SK-N-SH (cell line): ENCODE results near the gene NUDT19. TPM values are rescaled to one million over a fixed set of nuclear protein-coding genes. Genes with fewer than 3 reads are reported as not detected.

ENCODE experiments used
- CTCF ChIA-PET: fragments of 300-600, 350-600 bp; formaldehyde crosslinking; extraction: SDS; loops from one replicate; lab custom pipeline; 2021; lab: Yijun Ruan, JAX
- POLR2A ChIA-PET: fragments of 350-600 bp; sonication (Branson Sonifier 250); formaldehyde crosslinking; extraction: SDS; loops from one replicate; lab custom pipeline; 2020; ENCODE audit warnings: antibody characterized with exemption, inconsistent platforms; lab: Yijun Ruan, JAX
- DNase-seq: peaks from one replicate; pipeline ENCODE4 v3.0.0; 2012
- H2AFZ ChIP-seq: fragments of 200-600 bp; sonication (generic); 2 replicates; pipeline ENCODE4 v1.8.1; 2016; ENCODE audit warnings: antibody characterized with exemption, mild to moderate bottlenecking, low read depth
- H3F3A ChIP-seq: fragments of 200-600 bp; sonication (generic); replicated peaks from 2 replicates; pipeline ENCODE3; 2016; ENCODE audit warnings: antibody characterized with exemption, mild to moderate bottlenecking; ENCODE audit not compliant: insufficient read depth
- H3K27ac ChIP-seq, 2 experiments: fragments of 200-500 bp in 1 of 2; fragments of 200-600 bp in 1 of 2; sonication (Bioruptor generic) in 1 of 2; sonication (generic), shearing (Covaris generic) in 1 of 2; 2 replicates each; pipeline versions ENCODE4 v1.5.1 to v1.6.1; 2014 to 2016; ENCODE audit warnings: low read depth in 2 of 2, inconsistent platforms in 1 of 2, low read length in 1 of 2, mild to moderate bottlenecking in 1 of 2, mixed read lengths in 1 of 2
- H3K27me3 ChIP-seq: fragments of 200-600 bp; sonication (generic), shearing (Covaris generic); 2 replicates; pipeline ENCODE4 v1.6.1; 2016; ENCODE audit warnings: mixed run types; ENCODE audit not compliant: insufficient read depth
- H3K36me3 ChIP-seq, 2 experiments: fragments of 200-500 bp in 1 of 2; fragments of 200-600 bp in 1 of 2; sonication (Bioruptor generic) in 1 of 2; sonication (generic) in 1 of 2; replicated peaks in 1 of 2; 2 replicates each; pipeline versions ENCODE3 to v1.5.1; 2014 to 2016; ENCODE audit warnings: low read length in 1 of 2, mild to moderate bottlenecking in 1 of 2; ENCODE audit not compliant: insufficient read depth in 2 of 2, control insufficient read depth in 1 of 2
- H3K4me1 ChIP-seq, 2 experiments: fragments of 200-500 bp in 1 of 2; fragments of 200-600 bp in 1 of 2; sonication (Bioruptor generic) in 1 of 2; sonication (generic), shearing (Covaris generic) in 1 of 2; 2 replicates each; pipeline versions ENCODE4 v1.5.1 to v1.6.1; 2014 to 2016; ENCODE audit warnings: low read depth in 1 of 2, low read length in 1 of 2, mixed run types in 1 of 2; ENCODE audit not compliant: insufficient read depth in 2 of 2, control insufficient read depth in 1 of 2
- H3K4me2 ChIP-seq: fragments of 200-600 bp; sonication (generic), shearing (Covaris generic); 2 replicates; pipeline ENCODE4 v1.6.1; 2017; ENCODE audit warnings: mixed run types
- H3K4me3 ChIP-seq, 2 experiments: fragments of 200-500 bp in 1 of 2; fragments of 200-600 bp in 1 of 2; sonication (Bioruptor generic) in 1 of 2; sonication (generic), shearing (Covaris generic) in 1 of 2; 2 replicates each; pipeline versions ENCODE4 v1.5.1 to v1.8.1; 2014 to 2016; ENCODE audit warnings: low read depth in 2 of 2, inconsistent platforms in 1 of 2, low read length in 1 of 2, mild to moderate bottlenecking in 1 of 2, mixed read lengths in 1 of 2, moderate library complexity in 1 of 2
- H3K79me2 ChIP-seq: fragments of 200-600 bp; sonication (generic); 2 replicates; pipeline ENCODE4 v1.8.1; 2017; ENCODE audit warnings: mild to moderate bottlenecking; ENCODE audit not compliant: insufficient read depth
- H3K9ac ChIP-seq: fragments of 200-600 bp; sonication (generic); 2 replicates; pipeline ENCODE4 v1.6.1; 2017; ENCODE audit warnings: mixed run types
- H3K9me2 ChIP-seq: fragments of 200-600 bp; sonication (generic); 2 replicates; pipeline ENCODE4 v1.6.1; 2017; ENCODE audit warnings: mixed run types
- H3K9me3 ChIP-seq: fragments of 200-600 bp; sonication (generic); 2 replicates; pipeline ENCODE4 v1.6.1; 2017; ENCODE audit warnings: mixed run types, mild to moderate bottlenecking, moderate library complexity
- H4K20me1 ChIP-seq: fragments of 200-600 bp; sonication (generic); 2 replicates; pipeline ENCODE4 v1.6.1; 2017; ENCODE audit warnings: mild to moderate bottlenecking, mixed run types; ENCODE audit not compliant: insufficient read depth
- CTCF ChIP-seq: fragments of 200-600 bp; sonication (generic); IDR thresholded peaks from 2 replicates; pipeline ENCODE4 v1.6.1; 2017; ENCODE audit warnings: antibody characterized with exemption, mild to moderate bottlenecking, moderate library complexity
- EP300 ChIP-seq, 2 experiments: IDR thresholded peaks; 2 replicates each; pipeline versions ENCODE4 v1.4.0 to v1.6.1; 2012; ENCODE audit warnings: borderline replicate concordance in 1 of 2, low read depth in 1 of 2, low read length in 1 of 2
- FOSL2 ChIP-seq: IDR thresholded peaks from 2 replicates; pipeline ENCODE4 v1.4.0; 2012; ENCODE audit warnings: low read depth, mild to moderate bottlenecking, moderate library complexity, borderline replicate concordance
- GATA2 ChIP-seq: sonication (generic); formaldehyde crosslinking; IDR thresholded peaks from 2 replicates; pipeline ENCODE4 v1.5.0; 2020; ENCODE audit warnings: mild to moderate bottlenecking, missing genetic modification reagents
- JUND ChIP-seq: IDR thresholded peaks from 2 replicates; pipeline ENCODE4 v1.4.0; 2012
- MEF2A ChIP-seq: IDR thresholded peaks from 2 replicates; pipeline ENCODE4 v1.4.0; 2012; ENCODE audit warnings: low read depth, borderline replicate concordance
- NFIC ChIP-seq: IDR thresholded peaks from 2 replicates; pipeline ENCODE4 v1.4.0; 2012; ENCODE audit warnings: borderline replicate concordance
- NRF1 ChIP-seq: IDR thresholded peaks from 2 replicates; pipeline ENCODE4 v1.6.1; 2012; ENCODE audit warnings: low read depth, mild to moderate bottlenecking, low read length
- POLR2AphosphoS5 ChIP-seq: IDR thresholded peaks from 2 replicates; pipeline ENCODE4 v1.6.1; 2012; ENCODE audit warnings: low read depth, low read length
- RXRA ChIP-seq: IDR thresholded peaks from 2 replicates; pipeline ENCODE4 v1.4.0; 2012; ENCODE audit warnings: low read depth, mild to moderate bottlenecking, borderline replicate concordance
- SIN3A ChIP-seq: IDR thresholded peaks from 2 replicates; pipeline ENCODE4 v1.6.1; 2012; ENCODE audit warnings: low read depth, mild to moderate bottlenecking, low read length, moderate library complexity, borderline replicate concordance
- TCF12 ChIP-seq: IDR thresholded peaks from 2 replicates; pipeline ENCODE4 v1.4.0; 2012
- TEAD4 ChIP-seq: IDR thresholded peaks from 2 replicates; pipeline ENCODE4 v1.4.0; 2012; ENCODE audit warnings: mild to moderate bottlenecking, borderline replicate concordance; ENCODE audit not compliant: insufficient read depth
- USF1 ChIP-seq: IDR thresholded peaks from 2 replicates; pipeline ENCODE4 v1.4.0; 2012; ENCODE audit warnings: low read depth, borderline replicate concordance
- ZBTB33 ChIP-seq: IDR thresholded peaks from 2 replicates; pipeline ENCODE4 v1.4.0; 2012; ENCODE audit warnings: low read depth, borderline replicate concordance
- WGBS: methylation state at CpG from one replicate; pipeline ENCODE4 v1.1.6; 2017; ENCODE audit warnings: low lambda C conversion rate; 5-methylcytosine and 5-hydroxymethylcytosine counted together
- polyA plus RNA-seq, 3 experiments: library from polyadenylated mRNA; depleted of rRNA; stranded (reverse); fragments of >200 nt; gene quantifications; 2 replicates each; pipeline ENCODE4 v1.2.3, GENCODE V29; 2012
- TF ChIP-seq, protein P1 (sequence below): fragments of 150-350 bp; IDR thresholded peaks from 2 replicates; pipeline ENCODE4 v1.6.1; 2017; ENCODE audit warnings: antibody characterized with exemption, low read length, low read depth, borderline replicate concordance
- TF ChIP-seq, protein P2 (sequence below): IDR thresholded peaks from 2 replicates; pipeline ENCODE4 v1.6.1; 2012; ENCODE audit warnings: mild to moderate bottlenecking, low read depth, low read length, moderate library complexity

Gene NUDT19
- polyA plus RNA-seq, 1 of the 3 experiments (the other 2 are of a cell fraction), result 6.2 TPM

GRCh38 chr19:32680986-32681385, 10.6 kb upstream of the NUDT19 start:
- no peak overlapping the region for H3K9ac ChIP-seq
- no peak overlapping the region for H2AFZ ChIP-seq
- TF ChIP-seq FOSL2 (no peak), CTCF (no peak), NFIC (no peak), SIN3A (no peak), RXRA (no peak), TEAD4 (no peak), USF1 (no peak), ZBTB33 (no peak), POLR2AphosphoS5 (no peak), NRF1 (no peak), EP300 (IDR thresholded peaks at IDR 0.05; ENCODE audit: borderline replicate concordance in 1 of 2, low read depth in 1 of 2, low read length in 1 of 2) (no peak), JUND (no peak), GATA2 (no peak), TCF12 (no peak), MEF2A (no peak)
- TF ChIP-seq, protein P1, sequence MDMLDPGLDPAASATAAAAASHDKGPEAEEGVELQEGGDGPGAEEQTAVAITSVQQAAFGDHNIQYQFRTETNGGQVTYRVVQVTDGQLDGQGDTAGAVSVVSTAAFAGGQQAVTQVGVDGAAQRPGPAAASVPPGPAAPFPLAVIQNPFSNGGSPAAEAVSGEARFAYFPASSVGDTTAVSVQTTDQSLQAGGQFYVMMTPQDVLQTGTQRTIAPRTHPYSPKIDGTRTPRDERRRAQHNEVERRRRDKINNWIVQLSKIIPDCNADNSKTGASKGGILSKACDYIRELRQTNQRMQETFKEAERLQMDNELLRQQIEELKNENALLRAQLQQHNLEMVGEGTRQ, result no peak
- TF ChIP-seq, protein P2, sequence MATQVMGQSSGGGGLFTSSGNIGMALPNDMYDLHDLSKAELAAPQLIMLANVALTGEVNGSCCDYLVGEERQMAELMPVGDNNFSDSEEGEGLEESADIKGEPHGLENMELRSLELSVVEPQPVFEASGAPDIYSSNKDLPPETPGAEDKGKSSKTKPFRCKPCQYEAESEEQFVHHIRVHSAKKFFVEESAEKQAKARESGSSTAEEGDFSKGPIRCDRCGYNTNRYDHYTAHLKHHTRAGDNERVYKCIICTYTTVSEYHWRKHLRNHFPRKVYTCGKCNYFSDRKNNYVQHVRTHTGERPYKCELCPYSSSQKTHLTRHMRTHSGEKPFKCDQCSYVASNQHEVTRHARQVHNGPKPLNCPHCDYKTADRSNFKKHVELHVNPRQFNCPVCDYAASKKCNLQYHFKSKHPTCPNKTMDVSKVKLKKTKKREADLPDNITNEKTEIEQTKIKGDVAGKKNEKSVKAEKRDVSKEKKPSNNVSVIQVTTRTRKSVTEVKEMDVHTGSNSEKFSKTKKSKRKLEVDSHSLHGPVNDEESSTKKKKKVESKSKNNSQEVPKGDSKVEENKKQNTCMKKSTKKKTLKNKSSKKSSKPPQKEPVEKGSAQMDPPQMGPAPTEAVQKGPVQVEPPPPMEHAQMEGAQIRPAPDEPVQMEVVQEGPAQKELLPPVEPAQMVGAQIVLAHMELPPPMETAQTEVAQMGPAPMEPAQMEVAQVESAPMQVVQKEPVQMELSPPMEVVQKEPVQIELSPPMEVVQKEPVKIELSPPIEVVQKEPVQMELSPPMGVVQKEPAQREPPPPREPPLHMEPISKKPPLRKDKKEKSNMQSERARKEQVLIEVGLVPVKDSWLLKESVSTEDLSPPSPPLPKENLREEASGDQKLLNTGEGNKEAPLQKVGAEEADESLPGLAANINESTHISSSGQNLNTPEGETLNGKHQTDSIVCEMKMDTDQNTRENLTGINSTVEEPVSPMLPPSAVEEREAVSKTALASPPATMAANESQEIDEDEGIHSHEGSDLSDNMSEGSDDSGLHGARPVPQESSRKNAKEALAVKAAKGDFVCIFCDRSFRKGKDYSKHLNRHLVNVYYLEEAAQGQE, result no peak
- ChIA-PET POLR2A (interaction anchor here (1.0 kb wide), 1 partner anchor 496 kb away, joined by 4 read pairs; no protein-coding TSS in a partner anchor), CTCF (no interaction called here)
- H3K27me3 ChIP-seq, result peaks cover 9% of the 10 kb centered on the region
- peaks cover 3% of the 10 kb centered on the region for H3F3A ChIP-seq
- H3K4me2 ChIP-seq, result no peak overlapping the region
- no peaks in the 10 kb centered on the region for H3K36me3 ChIP-seq
- H3K4me1 ChIP-seq, result peaks cover 0 to 6% of the 10 kb centered on the region in 2 experiments; a peak in 1 of 4 replicates
- no peaks in the 10 kb centered on the region for H4K20me1 ChIP-seq
- no peak for DNase-seq
- no peak overlapping the region for H3K4me3 ChIP-seq
- H3K79me2 ChIP-seq, result no peaks in the 10 kb centered on the region
- no peak overlapping the region for H3K27ac ChIP-seq
- 76% methylated on average over 2 of the region's 2 CpGs for WGBS
- no peaks in the 10 kb centered on the region for H3K9me2 ChIP-seq
- no peaks in the 10 kb centered on the region for H3K9me3 ChIP-seq
